Right renal cortex interstitium (tissue), 3 donors: ENCODE results near the gene RSRC1. TPM values are rescaled to one million over a fixed set of nuclear protein-coding genes. Genes with fewer than 3 reads are reported as not detected.
"Not testable (repeated sequence)": the region's sequence is repeated elsewhere in the genome, so short reads cannot be mapped to it uniquely, and the experiment has no call there.

ENCODE experiments used
- DNase-seq, 3 donors: peaks; one replicate each; pipeline ENCODE4 v3.0.0-alpha.2; 2013; ENCODE audit warnings: low read depth in 3 of 3, low spot score in 2 of 3
- polyA plus RNA-seq, 3 donors: library from polyadenylated mRNA; unstranded; fragments of 120-200 nt; gene quantifications; one replicate each; pipeline ENCODE4 v1.2.1, GENCODE V29; 2013; ENCODE audit not compliant: insufficient read length in 3 of 3

RSRC1 gene
- polyA plus RNA-seq, 3 donors: 37.9 to 40.8 (median 38.2) TPM

DNA sequence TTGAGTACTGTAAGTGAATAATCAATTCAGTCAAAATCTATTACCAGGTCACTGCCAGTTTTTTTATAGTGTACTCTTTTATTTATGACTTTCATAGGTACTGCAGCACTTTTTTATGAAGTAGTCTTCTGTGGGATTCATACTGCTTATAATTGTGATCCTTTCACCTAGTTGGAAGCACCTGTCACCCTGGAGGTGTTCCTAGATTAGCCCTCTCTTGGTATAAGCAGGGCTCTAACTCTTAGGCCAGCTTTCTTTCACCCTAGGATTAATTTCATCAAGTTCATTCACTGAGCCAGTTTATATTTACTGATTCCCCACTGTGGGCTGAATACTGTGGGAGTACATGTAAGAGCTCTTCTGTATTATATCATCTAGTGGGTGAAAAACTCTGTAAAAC, 395.2 kb downstream of the RSRC1 start:
- DNase-seq: no peak

GRCh38 chr3:158506456-158506855, 396.6 kb downstream of the RSRC1 start:
- DNase-seq: no peak

- no peak for DNase-seq
Measured at GRCh38 chr3:158508481-158508880, 398.6 kb downstream of the RSRC1 start.

DNA sequence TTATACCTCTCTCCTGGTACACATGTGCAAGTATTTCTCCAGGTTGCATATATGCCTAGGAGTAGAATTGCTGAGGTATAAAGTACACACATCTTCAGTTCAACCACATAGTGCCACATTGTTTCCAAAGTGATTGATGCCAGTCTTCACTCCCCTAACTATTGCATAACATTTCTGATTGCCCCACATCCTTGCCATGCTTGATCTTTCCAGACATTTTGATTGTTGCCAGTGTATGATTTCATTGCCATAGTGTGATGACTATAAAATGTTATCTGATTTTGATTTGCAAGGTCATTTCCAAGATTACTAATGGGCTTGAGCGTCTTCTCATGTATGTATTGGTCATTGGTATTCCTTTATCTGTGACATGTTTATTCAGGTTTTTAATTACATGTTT, 400.0 kb downstream of the RSRC1 start:
- no peak for DNase-seq

DNA sequence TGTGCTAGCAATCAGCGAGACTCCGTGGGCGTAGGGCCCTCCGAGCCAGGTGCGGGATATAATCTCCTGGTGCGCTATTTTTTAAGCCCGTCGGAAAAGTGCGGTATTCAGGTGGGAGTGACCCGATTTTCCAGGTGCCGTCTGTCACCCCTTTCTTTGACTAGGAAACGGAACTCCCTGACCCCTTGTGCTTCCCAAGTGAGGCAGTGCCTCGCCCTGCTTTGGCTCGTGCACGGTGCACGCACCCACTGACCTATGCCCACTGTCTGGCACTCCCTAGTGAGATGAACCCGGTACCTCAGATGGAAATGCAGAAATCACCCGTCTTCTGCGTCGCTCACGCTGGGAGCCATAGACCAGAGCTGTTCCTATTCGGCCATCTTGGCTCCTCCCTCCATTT, 406.8 kb downstream of the RSRC1 start:
- DNase-seq: not testable (repeated sequence)

GRCh38 chr3:158519776-158520175, 409.9 kb downstream of the RSRC1 start:
- no peak for DNase-seq

DNA sequence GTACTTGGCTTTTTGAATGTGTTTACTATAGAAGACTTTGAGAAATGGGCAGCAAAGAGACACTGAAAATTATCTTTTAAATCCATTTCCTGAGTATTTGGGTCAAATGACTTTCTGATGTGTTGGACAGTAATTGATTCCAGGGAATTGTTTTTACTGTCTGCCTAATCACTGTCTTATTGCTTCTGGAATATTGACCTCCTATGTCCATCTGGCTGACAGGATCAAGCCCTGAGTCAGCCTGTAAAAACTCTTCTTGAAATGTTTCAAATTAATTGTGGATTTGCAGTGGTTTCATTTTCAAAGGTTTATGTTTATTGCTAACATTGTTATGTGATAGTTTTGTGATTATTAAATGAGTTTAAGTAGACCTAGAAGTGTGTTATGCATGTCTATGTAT, 410.5 kb downstream of the RSRC1 start:
- DNase-seq: no peak

GRCh38 chr3:158522221-158523136, 412.6 kb downstream of the RSRC1 start:
- no peak for DNase-seq

DNA sequence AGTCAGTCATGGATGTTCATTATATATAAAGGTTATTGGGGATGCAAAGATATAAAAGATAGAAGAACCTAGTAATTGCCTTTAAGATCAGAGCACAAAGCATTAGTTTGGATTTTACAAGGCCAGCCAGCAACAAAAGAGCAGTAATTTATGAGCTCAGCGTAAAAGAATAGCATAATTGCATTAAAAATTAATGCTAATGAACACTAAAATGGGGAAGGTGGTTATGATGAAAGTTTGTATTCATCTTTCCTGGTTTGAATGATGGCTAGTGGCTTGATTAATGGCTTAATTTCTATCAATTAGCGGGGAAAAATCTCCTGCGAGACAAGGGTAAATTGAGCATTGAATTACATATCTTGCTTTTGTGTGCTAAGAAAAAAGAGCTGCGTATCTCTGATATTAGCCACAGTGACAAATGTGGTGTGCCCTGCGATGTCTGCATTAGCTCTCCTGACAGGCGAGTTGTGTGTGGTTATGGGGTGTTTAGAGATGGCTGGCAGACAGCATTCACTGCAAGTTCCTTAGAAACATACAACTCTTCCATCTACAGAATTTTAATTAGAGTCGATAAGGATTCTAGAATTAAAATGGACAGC, 418.3 kb downstream of the RSRC1 start:
- DNase-seq: no peak

GRCh38 chr3:158531334-158531733, 421.4 kb downstream of the RSRC1 start:
- DNase-seq: no peak

DNA sequence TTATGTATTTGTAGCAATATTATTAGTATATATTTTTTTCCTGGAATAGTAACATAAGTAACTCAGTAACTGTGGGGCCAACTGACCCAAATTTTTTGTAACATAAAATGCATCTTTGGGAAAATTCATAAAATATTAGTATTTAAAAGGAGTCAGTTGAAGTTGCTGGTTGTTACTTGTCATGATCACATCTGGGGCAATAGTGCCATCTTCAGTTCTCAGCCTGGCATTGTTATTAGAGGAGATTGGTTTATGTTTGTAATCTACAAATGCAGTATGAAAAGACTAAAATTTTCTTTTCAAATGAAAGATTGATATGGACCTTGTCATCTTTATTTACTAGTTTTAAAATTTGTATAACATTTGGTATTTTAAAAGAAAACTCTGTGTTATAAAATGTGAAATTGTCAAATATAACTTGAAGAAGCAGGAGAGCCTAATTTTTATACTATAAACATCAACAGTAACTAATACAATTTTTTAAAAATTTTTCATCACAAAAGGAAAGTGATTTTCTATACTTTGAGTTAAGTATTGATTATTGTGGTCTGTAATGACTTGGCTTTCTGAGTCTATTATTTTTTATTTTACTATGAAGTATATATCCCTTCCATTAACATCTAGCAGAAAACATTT, 422.3 kb downstream of the RSRC1 start:
- DNase-seq: no peak

DNA sequence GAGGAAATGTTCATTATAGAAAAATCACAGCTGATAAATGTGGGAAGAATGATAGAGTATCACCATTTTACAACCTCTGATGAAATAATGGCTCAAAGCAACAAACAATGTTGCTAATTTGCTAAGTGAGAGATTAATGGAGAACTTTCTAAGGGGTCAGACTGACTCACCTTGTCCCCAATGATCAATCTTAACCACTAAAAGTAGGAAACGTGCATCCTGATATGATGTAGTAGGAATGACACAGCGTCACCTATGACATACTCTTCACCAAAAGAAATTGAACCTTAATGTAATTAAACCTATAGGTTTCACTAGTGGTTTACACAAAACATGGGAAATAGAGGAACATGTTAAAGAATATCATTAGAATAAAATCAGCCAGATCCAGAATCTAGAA, 426.0 kb downstream of the RSRC1 start:
- DNase-seq: no peak

DNA sequence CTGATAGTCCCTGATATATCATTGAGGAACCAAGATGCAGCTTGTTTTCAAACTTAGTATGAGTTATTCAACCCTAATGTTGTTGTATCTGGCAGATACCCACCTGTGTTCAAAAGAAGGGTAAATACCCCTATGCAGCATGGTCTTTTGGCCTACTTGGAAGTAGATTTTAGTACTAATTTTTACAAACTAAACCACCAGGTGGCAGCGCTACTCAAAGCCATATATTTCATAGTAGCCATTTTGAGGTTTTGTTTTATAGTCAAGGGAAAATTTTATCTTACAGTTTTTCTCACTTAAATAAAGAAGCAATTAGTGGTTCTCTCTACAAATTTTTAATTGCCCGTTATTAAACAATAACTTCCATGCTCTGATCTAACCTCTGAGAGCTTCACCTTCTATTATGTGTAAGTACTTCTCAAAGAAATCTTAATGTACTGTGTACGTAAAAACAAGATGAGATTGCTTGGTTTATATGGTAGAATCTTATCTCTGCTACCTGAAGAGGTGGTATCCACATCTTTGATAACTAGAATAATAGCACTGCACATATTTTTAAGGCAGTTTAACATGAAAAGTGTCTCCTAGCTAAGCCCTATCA, 429.6 kb downstream of the RSRC1 start:
- DNase-seq: peak in 2 of 3 donors; percentile 18 to 32

- DNase-seq: no peak
Measured at GRCh38 chr3:158540066-158540465, 430.2 kb downstream of the RSRC1 start.

DNA sequence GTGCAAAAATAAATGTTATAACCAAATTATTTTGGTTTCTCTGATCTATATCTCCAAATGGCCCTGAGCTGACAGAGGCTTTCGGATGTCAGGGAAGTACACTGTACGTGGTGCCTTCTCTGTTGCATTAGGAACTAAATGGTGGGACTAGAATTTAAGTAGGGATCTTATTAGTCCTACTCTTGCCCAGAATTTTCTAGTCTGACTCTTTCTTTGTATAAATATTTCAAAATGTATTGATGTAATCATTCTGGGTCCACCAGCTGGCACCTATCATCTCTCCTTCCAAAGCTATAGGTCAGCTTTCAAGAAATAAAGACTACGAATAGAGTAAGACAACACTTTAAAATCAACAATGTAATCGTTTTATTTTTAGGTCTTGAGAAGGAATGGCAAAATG, 438.8 kb downstream of the RSRC1 start:
- no peak for DNase-seq

DNA sequence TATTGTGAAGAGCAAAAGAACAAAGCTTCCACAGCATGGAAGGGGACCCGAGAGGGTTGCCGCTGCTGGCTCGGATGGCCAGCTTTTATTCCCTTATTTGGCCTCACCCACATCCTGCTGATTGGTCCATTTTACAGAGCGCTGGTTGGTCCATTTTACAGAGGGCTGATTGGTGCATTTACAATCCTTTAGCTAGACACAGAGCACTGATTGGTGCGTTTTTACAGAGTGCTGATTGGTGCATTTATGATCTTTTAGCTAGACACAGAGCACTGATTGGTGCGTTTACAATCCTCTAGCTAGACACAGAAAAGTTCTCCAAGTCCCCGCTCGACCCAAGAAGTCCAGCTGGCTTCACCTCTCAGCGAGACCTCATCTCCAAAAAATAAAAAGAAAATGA, 440.0 kb downstream of the RSRC1 start:
- not testable (repeated sequence) for DNase-seq

GRCh38 chr3:158552124-158552523, 442.2 kb downstream of the RSRC1 start:
- no peak for DNase-seq

GRCh38 chr3:158559504-158559903, 449.6 kb downstream of the RSRC1 start:
- DNase-seq: no peak

- no peak for DNase-seq
Measured at GRCh38 chr3:158560979-158561378, 451.1 kb downstream of the RSRC1 start.

DNA sequence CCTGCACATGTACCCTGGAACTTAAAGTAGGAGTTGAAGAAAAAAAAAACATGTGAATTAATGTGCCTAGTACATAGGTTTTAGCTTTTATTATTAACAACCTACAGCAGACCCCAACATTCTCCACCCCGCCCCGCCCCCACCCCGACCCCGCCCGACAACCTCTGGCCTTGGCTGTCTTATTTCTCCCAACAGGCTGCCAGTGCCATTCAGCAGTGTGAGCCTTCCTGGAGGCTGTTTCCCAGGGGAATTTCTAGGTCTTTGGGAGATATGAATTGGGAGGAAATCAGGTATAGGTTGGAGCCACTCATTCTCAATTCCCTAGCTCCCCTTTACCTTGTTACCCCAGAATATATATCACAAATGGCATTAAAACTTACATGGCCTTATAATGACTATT, 452.8 kb downstream of the RSRC1 start:
- no peak for DNase-seq

DNA sequence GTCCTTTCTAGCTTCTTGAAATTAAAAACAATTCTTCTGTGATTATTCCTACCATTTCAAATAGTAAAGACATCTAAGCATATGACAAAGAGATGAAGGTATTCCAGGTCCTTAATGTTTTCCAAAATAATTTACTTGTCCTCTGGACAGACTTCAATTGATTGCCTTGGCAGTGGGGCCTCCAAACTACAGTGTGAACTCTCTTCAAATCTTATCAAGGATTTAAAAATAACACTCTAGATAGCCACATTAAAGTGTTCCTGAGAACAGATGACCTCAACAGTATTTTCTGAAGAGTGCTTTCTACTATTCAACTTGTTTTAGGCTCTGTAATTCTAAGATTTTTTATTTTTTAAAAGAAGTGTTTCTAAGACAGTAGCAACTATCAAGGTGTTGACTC, 453.2 kb downstream of the RSRC1 start:
- no peak for DNase-seq
